ENCODE measurements around the gene NAT8L.

NAT8L gene

DNA sequence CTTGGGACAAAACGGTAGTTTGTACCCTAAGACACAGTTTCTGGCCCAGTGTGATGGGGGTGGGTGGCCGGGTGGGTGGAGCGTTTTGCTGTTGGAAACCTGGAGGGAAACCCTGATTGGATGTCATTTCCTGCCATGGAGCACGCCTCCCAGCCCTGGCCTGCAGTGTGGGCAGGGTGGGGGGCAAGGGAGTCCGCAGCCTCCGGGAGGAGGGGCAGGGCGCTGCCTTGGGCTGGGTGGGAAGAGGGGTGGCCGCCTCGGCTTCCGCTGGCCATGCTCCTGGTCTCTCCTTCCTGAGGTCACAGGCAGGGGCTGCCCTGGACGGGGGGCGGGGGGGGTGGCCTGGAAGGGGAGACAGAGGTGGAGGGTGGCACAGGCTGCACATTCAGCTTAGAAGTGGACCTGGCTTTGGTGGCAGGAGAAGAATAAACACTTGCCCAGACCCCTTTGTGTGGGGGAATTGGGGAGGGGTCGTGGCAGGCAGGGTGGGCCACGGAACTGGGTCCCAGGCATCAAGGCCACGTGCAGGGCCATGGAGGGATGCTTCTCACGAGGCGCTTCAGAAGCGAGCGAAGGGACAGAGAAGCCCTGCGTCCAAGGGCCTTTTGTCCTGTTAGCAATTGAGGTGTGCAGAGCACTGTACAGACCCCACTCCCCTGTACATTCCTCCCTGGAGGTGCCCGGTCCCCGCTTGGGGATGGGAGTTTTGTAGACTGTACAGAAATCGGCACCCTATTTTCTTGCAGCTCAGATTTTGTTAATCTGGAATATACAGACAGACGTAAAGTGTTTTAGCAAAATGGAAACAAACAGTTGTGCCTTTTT is 6.2 kb downstream of the NAT8L start:
- no peak for DNase-seq

DNA sequence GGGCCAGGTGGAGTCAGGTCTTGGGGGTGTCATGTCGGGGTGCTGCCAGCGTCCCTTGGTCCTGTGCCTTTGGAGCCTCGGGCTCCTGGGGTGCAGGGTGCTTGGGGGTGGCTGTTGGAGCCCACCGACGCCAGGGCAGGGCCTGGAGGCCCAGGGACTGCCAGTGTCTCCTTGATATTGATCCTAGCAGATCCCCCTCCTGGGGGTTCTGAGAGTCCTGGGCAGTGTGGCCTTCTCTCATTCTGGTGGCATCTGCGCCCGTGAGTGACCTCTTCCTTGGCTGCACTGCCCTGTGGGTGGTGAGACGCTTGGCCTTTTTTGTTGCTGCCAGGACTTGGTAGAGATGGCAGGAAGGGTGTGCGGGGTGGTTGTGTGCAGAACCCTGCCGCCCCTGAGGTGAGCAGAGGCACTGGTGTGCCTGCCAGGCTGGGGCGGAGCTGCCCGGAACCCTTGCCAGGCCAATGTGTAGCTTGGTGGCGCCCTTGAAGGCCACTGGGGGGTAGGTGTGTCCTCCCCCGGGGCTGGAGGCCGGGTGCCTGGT is 7.0 kb downstream of the NAT8L start:
- DNase-seq: no peak

DNA sequence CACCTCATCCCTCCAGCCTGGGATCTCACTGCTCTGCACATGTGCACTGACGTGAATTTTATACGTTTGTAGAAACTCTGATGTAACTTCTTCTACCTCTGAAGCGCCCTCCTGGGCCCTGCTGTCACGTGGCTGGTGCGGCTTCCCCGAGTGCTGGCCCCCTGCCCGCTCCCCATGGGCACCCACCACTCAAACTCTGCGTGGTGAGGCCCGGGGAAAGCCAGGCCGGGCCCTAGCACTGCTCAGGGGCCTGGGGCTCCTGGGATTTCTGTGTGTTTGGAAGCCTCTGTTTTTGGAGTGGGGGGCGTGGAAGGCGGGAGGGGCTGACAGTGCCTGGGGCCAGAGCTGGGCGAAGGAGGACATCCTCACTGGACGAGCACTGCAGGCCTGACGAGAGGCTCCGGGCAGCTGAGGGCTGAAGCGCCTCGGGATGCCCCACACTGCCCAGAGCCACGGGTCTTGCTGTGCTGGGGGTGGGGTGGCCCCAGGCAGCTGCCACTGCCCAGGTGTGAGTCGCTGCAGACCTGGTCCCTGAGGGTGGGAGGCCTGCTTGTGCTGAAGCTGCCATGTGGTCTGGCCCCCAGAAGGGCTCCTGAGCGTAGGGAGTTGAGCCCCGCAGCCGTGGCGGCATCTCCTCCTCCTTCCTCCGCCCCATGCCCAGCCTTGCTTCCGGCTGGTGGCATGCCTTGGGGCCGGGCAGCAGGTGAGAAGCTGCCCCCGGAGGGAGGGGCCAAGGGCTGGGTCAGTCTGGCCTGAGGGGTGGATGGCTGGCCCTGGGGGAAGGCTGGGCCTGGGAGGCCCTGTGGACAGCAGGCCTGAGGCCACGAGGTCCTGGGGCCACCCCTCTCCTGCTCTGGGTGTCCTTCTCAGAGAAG is 7.7 kb downstream of the NAT8L start:
- no peak for DNase-seq

DNA sequence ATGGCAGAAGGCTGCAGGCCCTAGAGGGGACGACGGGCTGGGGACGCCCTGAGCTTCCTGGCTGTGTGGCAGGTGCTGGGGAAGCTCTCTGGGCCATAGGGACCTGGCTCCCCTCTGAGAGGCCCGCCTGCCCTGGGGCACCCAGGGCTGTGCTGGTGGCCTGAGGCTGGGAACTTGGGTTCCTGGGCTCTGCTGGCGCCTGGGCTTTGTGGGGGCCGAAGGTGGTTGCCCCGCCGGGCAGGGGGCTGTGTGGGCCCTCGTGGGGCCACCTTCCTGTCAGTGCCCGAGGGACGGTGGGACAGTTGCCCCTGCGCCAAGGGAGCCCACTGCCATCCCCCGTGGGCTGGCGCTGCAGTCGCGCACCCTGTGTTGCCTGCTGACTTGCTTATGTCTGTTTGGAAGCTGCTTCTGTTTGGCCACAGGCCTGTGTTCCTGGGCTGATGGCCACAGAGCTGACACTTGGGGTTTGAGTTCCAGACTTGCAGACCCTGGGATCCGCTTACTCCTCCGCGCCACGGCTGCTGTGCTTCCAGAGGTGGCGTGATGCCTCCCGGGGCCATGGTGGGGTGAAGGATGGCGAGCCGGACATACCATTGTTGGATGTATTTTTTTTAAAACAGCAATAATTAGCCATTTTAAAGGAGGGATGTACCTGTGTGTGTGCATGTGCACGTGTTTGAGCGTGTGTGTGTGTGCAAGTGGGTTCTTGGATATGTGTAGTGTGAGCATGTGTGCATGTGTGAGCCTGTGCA is 8.5 kb downstream of the NAT8L start:
- no peak for DNase-seq

DNA sequence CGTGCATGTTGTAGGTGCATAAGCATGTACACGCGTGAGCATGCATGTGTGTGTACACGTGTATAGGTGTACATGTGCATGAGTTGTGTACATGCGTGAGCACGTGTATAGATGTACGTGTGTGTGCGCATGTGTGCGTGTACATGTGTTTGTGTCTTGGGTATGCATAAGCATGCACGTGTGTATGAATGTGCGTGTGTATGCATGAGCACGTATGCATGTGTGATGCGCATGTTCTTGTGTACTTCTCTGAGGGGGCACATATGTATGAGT is 9.0 kb downstream of the NAT8L start:
- DNase-seq: no peak

DNA sequence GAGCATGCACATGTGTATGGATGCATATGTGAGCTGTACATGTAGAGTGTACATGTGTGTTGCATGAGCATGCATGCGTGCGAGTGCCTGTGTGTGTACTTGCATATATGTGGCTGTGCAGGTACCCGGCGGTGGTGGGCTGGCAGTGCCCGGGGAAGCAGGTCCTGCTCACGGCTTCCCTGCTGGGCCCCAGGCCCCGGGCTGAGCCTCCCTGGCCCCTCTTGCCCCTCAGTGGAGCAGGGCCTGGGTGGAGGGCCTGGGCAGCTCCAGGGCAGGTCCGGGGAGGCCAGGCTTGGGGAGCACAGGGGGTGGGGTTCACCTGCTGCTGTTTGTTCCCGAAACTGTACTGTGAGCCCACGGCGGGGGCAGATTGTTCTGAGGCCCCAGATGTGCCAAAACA is 9.4 kb downstream of the NAT8L start:
- no peak for DNase-seq

DNA sequence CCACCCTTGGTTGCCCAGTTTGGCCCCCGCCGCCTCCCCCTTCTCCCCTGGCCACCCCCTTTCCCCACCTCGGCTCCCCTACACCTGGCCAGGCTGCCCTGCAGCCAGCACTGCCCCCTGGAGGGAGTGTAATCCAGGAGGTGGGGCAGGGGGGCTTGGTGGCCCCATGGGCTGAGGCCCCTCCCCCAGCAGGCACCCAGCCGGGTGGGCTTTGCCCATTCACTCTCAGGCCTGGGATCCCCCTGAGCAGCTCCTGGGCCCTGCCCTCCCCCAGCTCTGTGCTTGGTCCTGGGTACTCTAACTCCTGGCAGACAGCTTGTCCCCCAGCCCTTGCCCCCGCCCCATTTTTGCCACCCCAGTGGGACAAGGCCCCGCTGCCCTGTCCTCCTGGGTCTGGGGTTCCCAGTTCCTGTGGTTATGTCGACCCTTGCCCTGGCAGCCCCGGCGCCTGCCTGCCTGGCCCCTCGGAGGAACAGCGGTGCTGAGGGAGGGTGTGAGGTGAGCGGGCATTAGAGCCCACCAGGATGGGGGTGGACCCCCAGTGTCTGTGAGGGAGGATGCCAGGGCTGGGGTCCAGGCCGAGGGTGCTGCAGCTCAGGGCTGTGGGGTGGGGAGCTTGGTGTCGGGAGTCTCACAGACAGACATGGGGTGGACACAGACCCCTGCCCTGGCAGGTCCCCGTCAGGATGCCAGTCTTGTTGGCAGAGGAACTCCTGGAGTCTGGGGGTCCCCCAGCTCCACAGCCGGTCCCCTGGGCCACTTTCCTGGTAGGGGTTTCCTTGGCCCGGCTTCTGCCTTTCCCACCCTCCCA is 10.2 kb downstream of the NAT8L start:
- no peak for DNase-seq

DNA sequence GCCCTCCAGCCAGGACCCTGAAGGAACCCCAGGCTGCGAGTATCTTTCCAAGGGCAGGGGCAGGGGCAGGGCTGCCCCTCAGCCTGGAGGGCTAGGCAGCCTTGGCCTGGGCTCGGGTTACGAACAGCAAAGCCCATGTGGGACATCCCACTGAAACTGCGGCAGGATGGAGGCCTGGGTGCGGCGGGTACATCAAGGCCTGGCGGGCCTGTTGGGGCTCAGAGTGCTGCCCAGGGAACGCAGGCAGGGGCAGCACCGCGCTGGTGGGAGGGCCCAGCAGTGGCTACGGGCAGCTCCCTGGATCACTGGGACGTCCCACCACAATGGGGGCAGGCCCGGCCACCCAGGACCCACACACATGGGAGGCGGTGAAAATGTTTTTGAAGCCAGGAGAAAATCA is 10.9 kb downstream of the NAT8L start:
- DNase-seq: no peak

DNA sequence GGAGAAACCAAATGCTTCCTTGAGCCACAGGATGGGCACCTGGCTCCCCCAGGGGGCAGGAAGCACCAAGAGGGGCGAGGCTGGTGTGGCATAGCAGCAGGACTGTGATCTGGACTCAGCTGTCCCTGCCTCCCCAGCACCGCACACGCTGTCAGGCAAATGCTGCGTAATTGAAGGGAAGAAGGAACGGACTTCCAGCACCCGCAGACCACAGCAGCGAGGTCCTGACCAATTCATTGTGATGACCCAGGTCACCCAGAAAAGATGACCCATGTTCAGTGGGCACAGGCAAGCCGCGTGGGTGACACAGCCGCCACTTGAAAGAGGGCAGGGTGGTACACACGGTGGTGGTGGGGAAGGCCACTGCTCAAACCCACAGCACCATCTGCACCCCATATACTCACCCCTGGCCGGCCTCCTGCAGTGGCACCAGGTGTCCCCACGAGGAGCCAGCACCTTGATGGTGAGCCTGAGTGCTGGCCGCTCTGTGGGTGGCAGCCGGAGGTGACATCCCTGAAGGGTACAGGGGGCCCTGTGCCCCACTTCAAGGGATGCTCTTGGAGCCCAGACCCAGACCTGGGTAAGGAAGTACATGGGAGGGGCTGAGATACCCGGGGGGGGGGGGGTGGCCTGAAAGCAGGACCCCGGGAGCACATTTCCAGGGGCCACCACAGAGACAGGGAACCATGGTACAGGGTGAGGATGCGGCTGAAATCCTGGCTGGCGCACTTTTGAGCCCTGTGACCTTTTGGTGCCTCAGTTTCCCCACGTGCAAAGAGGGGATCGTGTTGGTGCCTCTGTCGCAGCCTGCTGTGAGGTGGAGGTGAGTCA is 11.5 kb downstream of the NAT8L start:
- DNase-seq: no peak

DNA sequence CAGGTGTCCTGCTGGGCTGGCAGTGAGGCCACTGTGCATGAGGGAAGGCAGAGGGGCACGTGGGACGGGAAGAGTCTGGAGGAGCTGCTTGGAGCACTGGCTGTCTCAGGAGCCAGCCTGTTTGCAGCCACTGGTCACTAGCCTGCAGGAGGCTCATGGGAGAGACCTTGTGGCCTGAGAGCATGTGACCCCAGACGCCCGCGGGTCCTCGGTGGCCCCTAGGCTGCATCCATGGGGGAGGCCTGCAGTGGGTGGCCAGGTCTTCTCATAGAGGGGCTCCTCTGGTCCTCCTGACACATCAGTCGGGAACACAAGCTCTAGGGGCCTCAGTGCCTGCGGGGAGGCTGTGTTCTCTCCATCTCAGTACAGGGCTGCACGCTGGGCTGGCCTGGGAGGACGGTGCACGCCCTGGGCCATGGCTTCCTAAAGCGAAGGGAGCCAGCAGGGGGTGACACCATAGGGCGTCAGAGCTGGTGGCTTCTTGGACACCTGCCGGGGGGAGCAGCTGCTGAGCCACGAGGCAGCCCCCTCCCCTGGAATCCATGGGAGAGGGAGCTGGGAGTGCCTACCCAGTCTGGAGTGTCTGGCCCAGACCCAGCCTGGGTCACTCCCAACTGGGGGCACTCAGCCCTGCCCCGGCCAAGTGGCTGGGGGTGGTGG is 12.3 kb downstream of the NAT8L start:
- no peak for DNase-seq

DNA sequence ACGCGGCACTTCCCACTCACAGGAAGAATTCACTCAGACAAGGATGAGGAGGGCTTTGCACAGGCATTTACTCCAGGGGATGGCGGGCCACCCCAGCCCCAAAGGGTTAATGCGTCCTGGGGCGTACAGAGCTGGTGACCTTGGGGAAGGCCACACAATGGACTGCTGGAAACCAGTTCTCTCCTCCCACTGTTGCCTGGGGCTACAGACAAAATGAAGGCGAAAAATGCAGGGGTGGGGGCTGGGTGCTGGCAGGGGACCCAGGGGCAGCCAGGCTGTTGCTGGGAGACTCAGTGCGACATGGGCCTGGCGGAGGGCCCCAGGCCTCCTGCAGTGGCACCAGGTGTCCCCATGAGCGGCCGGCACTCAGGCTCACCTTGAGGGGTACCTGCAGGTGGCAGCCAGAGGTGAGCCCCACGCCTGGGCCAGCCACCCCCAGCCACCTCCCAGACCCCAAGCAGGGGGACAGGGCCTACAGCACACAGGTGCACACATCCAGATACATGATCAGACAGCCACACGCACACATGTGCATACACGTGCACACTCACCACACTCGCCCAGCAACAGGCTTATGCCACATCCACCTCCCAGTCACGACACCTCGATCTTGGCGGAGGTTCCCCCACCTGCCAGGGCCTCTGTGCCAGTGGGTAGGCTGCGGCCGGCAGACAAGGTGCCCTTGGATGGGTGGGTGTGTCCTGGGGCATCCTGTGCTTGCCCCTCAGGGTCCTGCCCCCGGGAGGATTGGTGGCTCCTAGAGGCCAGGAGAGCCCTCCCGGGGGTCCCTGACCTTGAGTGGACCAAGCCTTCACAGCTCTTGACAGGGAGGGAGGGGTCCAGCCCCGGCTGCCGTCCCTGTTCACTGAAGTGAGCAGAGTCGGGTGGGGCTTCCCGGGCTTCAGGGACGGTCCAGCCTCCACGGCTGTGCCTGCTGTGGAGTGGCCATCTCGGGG is 13.1 kb downstream of the NAT8L start:
- DNase-seq: no peak

DNA sequence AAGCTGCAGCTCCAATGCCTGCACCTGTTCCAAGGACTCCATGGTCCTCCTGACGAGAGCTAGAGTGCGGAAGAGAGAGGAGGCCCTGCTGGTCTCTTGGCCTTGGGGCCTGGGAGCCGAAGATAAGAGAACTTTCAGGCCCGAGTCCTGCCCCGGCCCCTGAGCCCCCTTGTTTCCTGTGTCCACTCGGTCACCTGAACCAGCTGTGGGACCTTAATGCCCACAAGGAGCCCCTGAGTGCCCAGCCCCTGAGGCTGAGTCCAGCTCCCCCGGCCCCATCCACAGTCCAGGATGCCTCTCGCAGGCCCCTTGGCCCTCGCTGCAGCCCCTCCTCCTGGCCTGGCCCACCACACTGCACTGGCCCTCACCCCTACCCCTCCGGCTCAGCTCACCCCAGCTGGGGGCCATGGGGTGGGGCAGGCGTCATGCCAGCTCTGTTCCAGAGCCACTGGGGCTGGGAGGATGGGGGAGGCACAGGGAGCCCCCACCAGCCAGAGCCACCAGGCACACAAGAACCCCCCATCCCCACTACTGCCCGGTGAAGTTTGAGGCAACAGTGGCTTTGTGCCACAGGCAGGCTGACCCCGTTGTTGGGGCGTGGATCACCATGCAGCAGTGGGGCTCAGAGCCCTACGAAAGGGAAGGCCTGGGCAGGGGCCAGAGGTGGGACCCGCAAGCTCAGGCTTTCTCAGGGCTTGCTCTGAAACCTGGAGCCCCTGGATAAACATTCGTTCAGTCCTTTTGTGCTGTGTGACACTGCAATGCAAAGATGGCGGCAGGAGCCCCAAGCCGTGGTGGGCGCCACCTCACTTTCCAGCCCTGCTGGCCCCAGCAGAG is 14.1 kb downstream of the NAT8L start:
- DNase-seq: no peak

DNA sequence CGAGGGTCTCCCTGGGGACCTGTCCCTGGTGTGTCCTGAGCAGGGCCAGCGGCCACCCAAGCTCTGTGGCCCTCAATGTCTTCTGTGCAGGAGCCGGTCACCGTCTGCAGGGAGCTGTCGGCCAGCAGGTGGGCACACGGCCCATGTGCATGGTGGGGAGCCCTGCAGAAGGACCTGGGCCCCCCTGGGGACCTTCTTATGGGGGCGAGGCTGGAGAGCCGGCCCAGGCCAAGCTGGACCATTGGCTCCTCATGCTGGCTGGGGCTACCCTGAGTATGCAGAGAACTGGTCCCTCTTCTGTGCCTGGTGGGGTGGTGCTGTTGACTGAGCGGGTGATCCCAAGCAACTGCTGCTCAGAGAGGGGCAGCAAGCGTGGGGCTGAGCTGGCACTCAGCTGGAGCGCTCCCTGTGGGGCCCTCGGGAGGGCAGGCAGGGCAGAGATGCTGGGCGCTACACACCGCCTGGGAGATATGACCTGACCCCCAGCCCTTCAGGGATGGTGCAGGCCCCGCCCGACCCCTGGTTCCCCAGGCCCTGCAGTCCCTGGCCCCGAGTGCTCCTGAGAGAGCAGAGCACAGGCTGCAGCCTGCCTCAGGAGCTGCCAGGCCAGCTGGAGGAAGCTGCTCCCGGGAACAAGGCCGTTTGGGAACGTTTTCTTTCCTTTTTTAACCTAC is 14.8 kb downstream of the NAT8L start:
- no peak for DNase-seq

DNA sequence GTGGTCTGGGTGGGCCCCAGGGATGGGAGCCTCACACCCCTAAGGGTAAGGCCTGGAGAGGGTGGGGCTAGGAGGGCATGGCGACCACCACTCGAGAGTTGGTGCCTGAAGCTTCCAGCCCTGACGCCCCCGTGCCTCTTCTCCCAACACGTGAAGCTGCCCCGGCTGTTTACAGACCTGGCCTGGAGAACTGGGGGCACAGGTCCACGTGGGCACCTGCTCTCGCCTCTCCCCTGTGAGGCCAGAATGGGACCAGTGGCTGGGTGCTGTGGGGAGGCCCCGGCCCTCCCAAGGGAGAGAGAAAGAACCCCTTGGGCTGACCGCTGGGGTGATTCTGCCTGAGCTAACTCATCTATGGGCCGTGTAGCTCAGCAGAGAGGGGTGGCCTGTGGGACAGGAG is 15.5 kb downstream of the NAT8L start:
- no peak for DNase-seq

DNA sequence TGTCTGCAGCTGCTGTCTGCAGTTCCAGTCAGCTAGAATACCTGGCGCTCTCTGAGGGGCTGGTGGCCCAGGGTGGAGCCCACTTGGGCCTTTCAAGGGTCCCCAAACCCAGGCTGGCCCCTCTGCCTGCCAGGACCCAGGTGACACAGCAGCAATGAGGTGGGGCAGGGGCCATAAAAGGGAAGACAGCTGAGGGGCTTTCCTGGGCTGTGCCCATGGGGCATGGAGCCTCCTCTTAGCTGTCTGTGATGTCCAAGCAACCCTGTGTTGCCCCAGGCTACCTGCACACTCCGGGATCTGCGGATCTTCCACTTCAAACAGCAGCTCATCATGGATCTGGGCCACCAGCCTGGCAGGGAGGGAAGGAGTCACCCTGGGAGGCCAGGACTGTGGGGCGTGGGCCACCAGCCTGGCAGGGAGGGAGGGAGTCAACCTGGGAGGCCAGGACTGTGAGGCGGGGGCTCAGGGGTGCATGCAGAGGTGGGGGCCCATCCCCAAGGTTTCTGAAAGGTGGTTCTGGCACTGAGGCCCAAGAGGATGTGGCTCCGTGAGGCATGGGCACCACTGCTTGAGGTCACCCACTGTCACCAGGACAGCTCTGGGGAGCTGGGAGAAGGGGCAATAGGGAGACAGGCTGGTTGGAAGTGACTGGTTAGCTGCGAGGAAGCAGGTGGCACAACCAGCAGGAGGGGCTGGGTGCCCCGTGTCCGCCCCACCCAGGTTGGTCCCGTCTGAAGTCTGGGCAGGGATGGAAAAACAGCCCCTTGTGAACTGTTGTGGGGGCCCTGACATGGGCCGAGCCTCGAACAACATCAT is 16.3 kb downstream of the NAT8L start:
- DNase-seq: no peak

DNA sequence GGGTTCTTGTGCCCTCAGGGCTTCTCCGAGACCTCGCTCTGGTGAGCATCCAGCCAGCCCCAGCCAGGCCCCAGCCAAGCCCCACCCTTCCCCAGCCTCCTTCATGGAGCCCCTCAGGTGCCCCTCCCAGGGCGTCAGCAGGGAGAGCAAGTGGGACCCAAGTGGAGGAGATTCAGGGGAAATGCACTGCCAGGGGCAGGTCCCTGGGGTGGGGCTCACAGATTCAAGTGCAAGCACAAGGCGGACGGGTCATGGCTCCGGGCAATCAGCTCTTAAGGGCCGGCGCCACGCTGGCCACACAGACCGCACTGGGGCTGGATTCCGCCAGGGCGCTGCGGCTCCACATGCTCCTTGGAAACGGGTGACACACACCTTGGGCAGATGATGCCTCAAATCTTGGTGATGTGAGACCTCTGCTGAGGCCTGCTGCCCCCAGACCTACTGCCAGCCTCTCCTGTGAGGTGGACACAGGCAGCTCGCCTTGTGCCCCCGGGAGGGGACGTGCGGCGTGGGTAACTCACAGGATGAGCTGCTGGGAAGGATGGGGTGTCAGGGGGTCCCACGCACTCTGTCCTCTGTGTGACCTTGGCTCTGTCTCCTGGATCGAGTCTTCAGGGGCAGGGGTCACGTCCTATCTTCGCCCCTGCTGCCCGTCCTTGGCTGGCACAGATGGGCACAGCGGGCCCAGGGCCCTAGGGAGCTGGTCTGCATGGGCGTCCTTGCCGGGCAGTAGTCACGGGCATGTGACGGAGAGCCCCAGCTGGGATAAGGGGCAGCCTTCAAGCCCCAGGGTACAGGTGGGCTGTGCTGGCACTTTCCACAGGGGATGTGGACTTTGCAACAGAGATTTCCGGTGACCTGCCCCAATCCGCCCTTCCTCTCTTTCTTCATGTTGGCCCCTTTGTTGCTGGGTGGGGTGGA is 17.1 kb downstream of the NAT8L start:
- no peak for DNase-seq
